ENCODE data around the gene MGST2.
"Not testable (repeated sequence)": the region's sequence is repeated elsewhere in the genome, so short reads cannot be mapped to it uniquely, and the experiment has no call there.

MGST2 gene

GRCh38 chr4:139669890-139670289, 4.3 kb downstream of the MGST2 start:
- DNase-seq (ENCODE audit: low read depth in 2 of 2): no peak

GRCh38 chr4:139670775-139671174, 5.2 kb downstream of the MGST2 start:
- no peak for DNase-seq (ENCODE audit: low read depth in 2 of 2)

GRCh38 chr4:139672215-139672614, 6.6 kb downstream of the MGST2 start:
- DNase-seq (ENCODE audit: low read depth in 2 of 2): no peak

- no peak for DNase-seq (ENCODE audit: low read depth in 2 of 2)
Observed at GRCh38 chr4:139672732-139673131, 7.1 kb downstream of the MGST2 start.

- no peak for DNase-seq (ENCODE audit: low read depth in 2 of 2)
Observed at GRCh38 chr4:139674875-139675550, 9.4 kb downstream of the MGST2 start.

- DNase-seq (ENCODE audit: low read depth in 2 of 2): no peak
Observed at GRCh38 chr4:139675651-139676050, 10.0 kb downstream of the MGST2 start.

GRCh38 chr4:139676365-139676764, 10.7 kb downstream of the MGST2 start:
- DNase-seq (ENCODE audit: low read depth in 2 of 2): no peak

GRCh38 chr4:139676913-139677585, 11.4 kb downstream of the MGST2 start:
- DNase-seq (ENCODE audit: low read depth in 2 of 2): no peak

GRCh38 chr4:139682309-139682708, 16.7 kb downstream of the MGST2 start:
- no peak for DNase-seq (ENCODE audit: low read depth in 2 of 2)

GRCh38 chr4:139682741-139683151, 17.1 kb downstream of the MGST2 start:
- no peak for DNase-seq (ENCODE audit: low read depth in 2 of 2)

GRCh38 chr4:139684351-139684750, 18.7 kb downstream of the MGST2 start:
- no peak for DNase-seq (ENCODE audit: low read depth in 2 of 2)

GRCh38 chr4:139685180-139685579, 19.6 kb downstream of the MGST2 start:
- no peak for DNase-seq (ENCODE audit: low read depth in 2 of 2)

GRCh38 chr4:139686130-139686529, 20.5 kb downstream of the MGST2 start:
- DNase-seq (ENCODE audit: low read depth in 2 of 2): no peak

- no peak for DNase-seq (ENCODE audit: low read depth in 2 of 2)
Observed at GRCh38 chr4:139686988-139687387, 21.4 kb downstream of the MGST2 start.

GRCh38 chr4:139689093-139689722, 23.6 kb downstream of the MGST2 start:
- no peak for DNase-seq (ENCODE audit: low read depth in 2 of 2)

- DNase-seq (ENCODE audit: low read depth in 2 of 2): no peak
Observed at GRCh38 chr4:139690419-139690818, 24.8 kb downstream of the MGST2 start.

- DNase-seq (ENCODE audit: low read depth in 2 of 2): no peak
Observed at GRCh38 chr4:139692309-139693012, 26.8 kb downstream of the MGST2 start.

GRCh38 chr4:139694522-139695107, 29.0 kb downstream of the MGST2 start:
- DNase-seq (ENCODE audit: low read depth in 2 of 2): no peak

- DNase-seq (ENCODE audit: low read depth in 2 of 2): no peak
Observed at GRCh38 chr4:139696491-139696890, 30.9 kb downstream of the MGST2 start.

- not testable (repeated sequence) for DNase-seq (ENCODE audit: low read depth in 2 of 2)
Observed at GRCh38 chr4:139698167-139698925, 32.7 kb downstream of the MGST2 start.

- DNase-seq (ENCODE audit: low read depth in 2 of 2): no peak
Observed at GRCh38 chr4:139700568-139700967, 34.9 kb downstream of the MGST2 start.
